Neural progenitor cell (in vitro differentiated cells): Measurements from ENCODE around the gene S1PR5.

Source experiments
- CTCF ChIP-seq: fragments of 200-600 bp; sonication (generic); IDR thresholded peaks from 2 replicates; pipeline ENCODE4 v1.5.1; 2017; ENCODE audit warnings: antibody characterized with exemption, mild to moderate bottlenecking
- EZH2 ChIP-seq: fragments of 200-600 bp; sonication (generic); IDR thresholded peaks from 2 replicates; pipeline ENCODE4 v1.6.1; 2017; ENCODE audit warnings: antibody characterized with exemption, mild to moderate bottlenecking, moderate library complexity
- EZH2phosphoT487 ChIP-seq: fragments of 200-600 bp; sonication (generic); IDR thresholded peaks from 2 replicates; pipeline ENCODE4 v1.6.1; 2017; ENCODE audit warnings: antibody characterized with exemption

- TF ChIP-seq EZH2 (no peak), EZH2phosphoT487 (no peak), CTCF (peak; percentile 43)
Observed at GRCh38 chr19:10565028-10565566, 47.9 kb upstream of the S1PR5 start.
